Pulmonary artery endothelial cell (primary cell): Measurements from ENCODE around the gene SYAP1. TPM values are rescaled to one million over a fixed set of nuclear protein-coding genes. Genes with fewer than 3 reads are reported as not detected.
A peak's percentile ranks its signal among the peaks of the same experiment; 100 is the strongest.
"Not testable (repeated sequence)": the region's sequence is repeated elsewhere in the genome, so short reads cannot be mapped to it uniquely, and the experiment has no call there.

Experiments
- DNase-seq: peaks from one replicate; pipeline ENCODE4 v3.0.0-alpha.2; 2011; ENCODE audit warnings: low read depth, low spot score
- total RNA-seq: library from RNA; depleted of rRNA; stranded (reverse); fragments of >200 nt; gene quantifications from 2 replicates; pipeline ENCODE4 v1.2.3, GENCODE V29; 2014

SYAP1 gene, protein sequence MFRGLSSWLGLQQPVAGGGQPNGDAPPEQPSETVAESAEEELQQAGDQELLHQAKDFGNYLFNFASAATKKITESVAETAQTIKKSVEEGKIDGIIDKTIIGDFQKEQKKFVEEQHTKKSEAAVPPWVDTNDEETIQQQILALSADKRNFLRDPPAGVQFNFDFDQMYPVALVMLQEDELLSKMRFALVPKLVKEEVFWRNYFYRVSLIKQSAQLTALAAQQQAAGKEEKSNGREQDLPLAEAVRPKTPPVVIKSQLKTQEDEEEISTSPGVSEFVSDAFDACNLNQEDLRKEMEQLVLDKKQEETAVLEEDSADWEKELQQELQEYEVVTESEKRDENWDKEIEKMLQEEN
- 30.2 and 31.4 TPM in 2 replicates for total RNA-seq

DNA sequence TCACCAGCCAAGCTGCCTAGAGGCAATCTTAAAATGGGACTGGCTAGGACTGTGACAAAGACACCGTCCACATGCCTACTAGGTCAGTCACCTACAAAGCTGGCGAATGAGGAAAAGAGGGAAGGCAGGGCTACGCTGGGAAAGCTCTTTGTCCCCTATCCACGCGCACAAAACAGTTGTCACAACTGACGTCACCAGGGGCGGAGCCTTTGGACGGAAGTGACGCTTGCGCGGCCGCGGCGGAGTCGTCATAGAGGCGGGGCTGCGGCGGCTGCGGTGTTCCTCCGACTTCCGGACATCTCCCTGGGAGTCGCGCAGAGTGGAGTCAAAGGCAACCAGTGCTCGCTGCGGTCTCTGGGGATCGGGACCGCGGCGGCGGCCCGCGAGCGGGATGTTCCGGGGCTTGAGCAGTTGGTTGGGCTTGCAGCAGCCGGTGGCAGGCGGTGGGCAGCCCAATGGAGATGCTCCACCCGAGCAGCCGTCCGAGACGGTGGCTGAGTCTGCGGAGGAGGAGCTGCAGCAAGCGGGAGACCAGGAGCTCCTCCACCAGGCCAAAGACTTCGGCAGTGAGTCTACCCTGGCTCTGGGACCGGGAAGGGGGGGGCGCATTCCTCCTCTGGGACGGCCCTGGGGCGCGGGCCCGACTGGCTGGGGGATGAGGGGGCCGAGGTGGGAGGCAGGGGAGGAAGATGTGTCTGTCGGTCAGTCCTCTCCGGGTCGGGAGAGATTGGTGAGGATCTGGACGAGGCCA lies at the start of gene SYAP1:
Gene SYAP1, plus strand, starts transcription at position 279 of the 751 bp plus-strand sequence. Its CDS starts 113 bp downstream, at position 392.
- peak; percentile 89 for DNase-seq

DNA sequence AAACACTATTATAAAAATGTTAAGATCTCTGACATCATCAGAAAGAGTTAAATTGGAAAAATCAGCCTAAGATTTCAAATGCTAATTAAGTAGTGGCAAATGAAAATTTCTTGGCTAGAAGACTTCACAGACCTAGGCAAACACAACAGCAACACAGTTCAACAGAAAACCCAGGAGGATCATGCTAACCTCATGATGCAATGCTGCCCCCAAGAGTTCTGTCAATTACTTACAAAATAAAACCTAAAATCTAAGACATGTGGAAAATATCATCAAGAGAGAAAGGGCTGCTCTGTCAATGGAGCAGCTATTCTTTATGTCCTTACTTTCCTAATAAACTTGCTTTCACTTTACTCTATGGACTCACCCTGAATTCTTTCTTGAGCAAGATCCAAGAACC lies 48.4 kb upstream of the SYAP1 start:
- DNase-seq: peak; percentile 29

DNA sequence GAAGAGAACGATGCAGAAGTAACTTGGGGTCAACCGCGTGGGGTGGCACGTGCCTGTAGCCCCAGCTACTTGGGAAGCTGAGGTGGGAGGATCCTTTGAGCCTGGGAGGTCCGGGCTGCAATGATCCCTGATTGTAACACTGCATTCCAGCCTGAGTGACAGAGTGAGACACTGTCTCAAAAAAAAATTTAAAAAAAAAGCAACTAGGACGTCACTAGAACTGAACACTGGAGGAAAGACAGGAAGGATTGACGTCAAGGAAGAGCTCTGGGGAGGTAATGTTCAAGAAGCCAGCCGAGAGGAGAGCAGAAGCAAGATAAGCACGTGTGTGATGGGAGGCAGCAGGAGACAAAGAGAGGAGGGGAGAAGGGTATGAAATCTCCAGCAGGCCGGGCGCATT lies 40.7 kb upstream of the SYAP1 start:
- no peak for DNase-seq

DNA sequence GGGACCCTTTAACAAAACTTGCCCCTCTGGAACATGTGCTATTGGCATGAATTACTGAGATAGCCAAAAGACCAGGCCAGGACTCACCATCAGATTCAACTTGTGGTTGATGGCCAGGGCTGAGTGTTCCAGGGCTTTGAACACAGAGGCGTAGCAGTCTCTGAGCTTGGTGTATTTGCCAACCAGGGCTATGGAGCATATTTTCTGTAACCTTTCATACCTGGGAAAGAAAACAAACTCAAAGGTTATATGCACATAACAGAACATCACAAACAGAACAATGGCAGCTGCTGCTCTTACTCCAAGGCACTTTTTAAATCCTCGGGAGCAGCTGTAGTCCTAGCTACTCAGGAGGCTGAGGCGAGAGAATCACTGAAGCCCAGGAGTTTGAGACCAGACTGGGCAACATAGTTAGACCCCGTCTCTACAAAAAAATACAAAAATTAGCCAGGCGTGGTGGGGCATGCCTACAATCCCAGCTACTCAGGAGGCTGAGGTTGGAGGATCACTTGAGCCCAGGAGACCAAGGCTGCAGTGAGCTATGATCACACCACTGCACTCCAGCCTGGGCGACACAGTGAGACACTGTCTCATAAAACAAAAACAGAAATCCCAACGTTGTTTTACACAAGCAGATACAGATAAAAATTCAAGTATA lies 36.3 kb upstream of the SYAP1 start:
- DNase-seq: no peak

DNA sequence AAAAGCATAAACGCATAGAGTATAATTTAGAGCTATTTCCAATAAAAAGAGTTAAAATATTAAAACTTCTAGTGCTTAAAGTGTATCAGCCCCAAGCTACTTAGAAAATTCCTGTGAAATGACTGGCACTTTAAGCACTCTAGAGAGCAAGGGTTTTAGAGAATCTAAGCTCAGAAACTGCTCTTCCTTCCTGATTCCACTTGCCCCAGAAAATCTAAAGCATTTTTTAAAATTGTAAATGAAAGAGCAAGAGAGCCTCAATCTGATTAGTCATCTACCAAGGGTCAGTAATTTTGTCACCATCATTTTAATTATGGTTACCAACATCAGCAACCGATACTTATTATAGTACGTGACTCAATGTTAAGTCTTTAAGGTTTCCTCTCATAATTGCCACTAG lies 31.9 kb upstream of the SYAP1 start:
- DNase-seq: no peak

DNA sequence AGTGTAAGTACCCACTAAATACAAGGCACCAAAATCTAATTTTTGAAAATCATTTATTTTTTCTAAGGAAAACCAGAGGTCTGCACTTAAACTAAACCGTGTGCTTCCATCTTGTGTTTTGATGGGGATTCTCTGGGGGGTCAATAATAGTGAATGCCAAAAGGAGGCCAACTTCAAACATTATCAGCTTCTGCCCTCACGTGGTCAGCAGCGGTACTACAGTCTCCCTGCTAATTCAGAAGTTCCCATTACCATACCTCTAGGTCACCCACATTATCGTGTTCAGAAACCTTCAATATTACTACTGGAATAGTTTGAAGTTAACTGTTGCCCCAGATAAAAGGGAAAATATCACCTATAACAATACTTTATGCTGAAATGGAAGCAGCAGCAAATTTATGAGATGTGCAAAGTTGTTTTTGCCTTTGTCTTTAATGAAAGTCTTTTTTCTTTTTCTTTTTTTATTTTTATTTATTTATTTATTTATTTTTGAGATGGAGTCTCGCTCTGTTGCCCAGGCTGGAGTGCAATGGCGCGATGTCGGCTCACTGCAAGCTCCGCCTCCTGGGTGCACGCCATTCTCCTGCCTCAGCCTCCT lies 24.2 kb upstream of the SYAP1 start:
- DNase-seq: no peak

DNA sequence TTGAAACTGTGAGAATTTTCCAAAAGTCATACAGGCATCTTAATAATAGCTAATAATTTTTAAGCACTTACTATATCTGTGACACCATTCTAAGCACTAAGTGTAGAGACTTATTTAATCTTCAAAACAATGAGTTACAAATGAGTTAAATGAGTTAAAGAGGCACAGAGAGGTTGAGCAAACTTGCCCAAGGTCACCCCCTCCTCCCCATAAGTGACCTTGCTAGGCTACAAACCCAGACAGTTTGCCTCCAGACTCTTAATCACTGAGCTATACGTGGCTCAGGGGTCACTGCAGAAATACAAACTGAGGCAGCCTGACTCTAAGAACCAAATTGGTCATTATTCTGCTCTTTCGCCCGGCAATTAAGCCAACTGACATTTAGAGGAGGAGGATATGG lies 22.5 kb upstream of the SYAP1 start:
- DNase-seq: no peak

DNA sequence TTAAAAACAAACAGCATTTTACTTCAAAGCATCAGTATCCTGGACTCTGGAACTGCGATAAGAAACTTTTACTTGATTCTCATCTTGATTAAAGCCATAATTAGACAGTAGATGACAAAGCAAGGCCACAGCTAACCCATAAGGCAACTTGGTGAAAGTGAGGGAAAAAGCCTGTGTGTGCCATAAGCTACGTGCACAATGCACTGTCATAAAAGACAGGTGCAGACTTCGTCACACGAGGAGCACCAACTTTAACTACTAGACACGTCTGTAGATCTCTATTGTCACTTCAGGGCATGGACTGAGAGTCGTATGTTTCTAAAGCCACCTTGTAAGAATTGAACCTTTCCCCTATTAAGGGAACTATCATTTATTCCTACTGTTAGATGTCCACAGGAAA lies 20.0 kb upstream of the SYAP1 start:
- no peak for DNase-seq

DNA sequence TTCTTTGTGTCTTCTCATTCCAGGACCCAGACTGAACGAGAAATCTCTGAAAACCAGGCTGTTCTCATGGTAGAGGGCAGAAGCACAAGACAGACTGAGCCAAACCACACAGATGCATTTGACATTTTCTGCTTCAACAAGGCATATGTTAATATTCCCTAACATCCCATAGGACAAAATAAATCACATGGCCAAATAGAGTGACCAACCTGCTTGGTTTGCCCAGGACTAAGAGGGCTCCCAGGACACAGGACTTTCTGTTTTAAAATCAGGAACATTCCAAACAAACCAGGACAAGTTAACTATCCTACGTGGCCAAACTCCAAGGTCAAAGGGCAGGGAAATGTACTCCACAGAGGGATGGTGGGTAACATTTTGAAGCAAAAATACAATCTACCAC lies 18.7 kb upstream of the SYAP1 start:
- no peak for DNase-seq

DNA sequence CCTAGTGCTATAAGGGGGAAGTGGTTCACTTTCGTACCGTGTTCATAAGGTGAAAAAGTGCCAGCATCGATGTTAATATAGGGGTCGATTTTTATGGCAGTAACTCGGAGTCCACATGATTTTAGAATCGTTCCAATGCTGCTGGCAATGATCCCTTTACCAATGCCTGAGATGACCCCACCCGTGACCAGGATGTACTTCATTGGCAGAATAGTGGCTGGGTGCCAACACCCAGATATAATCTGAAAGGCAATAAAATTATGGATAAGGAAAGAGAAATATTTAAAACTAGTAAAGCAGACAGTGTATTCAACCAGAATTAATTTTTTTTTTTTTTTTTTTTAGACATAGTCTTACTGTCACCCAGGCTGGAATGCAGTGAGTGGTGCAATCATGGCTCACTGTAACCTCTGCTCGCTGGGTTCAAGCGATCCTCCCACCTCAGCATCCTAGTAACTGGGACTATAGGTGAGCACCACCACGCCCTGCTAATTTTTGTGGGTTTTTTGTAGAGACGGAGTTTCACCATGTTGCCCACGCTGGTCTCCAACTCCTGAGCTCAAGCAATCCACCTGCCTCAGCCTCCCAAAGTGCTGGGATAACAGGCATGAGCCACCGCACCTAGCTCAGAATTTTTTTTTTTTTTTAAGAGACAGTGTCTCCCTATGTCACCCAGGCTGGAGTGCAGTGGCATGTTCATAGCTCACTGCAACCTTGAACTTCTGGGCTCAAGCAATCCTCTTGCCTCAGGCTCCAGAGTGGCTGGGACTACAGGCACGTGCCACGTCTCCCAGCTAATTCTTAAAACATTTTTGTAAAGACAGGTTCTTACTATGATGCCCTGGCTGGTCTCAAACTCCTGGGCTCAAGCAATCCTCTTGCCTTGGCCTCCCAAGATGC lies 16.5 kb upstream of the SYAP1 start:
- DNase-seq: no peak

DNA sequence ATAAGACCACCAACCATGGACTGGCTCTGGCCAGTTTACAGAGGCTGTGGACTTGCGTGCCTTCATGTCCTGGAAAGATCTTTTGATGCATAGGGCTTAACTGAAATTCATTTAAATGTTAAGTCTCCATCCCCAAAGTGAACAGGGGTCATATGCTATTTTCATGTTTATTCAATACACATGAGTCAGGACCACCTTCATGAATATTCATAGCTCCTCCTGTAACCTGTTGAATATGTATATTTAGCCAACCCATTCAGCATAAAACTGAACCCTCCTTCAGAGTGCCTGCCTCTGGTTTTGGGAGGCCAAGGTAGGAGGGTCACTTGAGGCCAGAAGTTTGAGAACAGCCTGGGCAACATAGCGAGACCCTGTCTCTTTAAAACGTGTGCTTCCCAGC lies 14.0 kb upstream of the SYAP1 start:
- no peak for DNase-seq

DNA sequence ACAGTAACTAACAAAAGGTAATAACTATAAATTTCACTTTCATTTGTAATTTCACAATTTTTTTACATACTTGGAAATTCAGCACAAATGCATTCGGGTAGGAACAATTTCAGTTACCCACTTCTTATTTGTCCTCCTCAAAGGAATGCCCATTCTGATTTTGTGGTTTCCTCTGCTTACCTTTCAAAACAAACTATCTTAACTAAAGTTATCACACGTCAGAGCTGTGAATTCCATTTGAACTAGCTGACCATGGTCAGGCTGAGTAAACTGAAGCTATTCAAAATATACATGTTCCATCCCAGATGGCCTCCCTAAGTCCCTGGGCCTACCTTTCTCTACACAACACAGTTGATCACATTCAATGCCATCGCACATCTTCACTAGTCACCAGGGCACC lies 11.4 kb upstream of the SYAP1 start:
- DNase-seq: no peak

DNA sequence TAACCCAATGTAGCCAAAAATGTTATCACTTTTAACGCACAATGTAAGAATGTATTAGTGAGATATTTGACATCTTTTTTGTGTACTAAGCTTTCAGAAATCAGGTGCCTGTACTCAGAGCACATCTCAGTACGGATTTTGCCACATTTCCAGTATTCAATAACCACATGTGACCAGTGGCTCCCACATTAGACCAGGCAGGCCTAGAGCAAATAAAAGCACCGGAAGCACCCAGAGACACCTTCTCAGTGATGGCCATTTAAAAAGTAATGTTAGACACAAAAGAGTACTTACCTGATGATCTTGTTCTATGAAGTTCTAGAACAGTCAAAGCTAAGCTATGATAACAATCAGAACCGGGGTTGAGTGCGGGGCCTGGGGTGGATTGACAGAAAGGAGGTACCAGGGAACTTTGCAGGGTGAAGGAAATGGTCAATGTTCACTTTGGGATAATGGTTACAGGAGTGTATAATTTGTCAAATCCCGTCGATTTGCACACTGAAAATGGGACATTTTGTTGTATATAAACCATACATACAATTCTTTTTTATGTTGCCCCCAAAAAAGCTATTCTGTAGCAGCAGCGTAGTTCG lies 8.1 kb upstream of the SYAP1 start:
- no peak for DNase-seq

DNA sequence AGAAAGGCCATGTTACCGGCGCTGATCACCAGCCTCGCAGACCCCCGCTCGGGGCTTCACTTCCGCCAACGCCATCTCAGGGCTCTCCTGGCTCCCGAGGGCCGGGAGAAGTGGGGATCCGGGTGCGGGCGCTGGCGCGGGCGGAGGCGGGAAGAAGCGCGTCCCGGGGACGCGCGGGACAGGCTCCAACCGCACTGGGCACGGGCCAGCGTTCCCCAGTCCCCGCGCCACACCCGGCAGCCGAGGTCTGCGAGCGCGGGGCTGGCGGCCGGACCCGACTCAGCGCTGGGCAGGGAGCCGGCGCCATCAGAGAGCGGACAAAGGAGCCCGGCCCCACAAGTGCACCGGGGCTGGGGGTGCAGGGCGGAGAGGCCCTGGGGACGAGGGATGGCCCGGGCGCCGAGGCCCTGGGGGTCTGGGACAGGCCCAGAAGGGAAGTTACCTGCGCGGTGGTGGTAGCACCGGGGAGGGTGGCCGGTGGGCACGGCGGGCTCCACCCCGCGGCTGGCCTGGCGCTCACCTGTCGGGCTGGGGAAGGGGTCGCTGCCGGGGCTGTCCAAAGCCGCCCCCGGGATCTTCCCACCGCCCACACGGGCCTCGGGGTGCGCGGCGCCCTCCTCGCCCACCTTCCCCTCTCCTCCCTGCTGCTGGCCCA lies 7.4 kb upstream of the SYAP1 start:
- no peak for DNase-seq

DNA sequence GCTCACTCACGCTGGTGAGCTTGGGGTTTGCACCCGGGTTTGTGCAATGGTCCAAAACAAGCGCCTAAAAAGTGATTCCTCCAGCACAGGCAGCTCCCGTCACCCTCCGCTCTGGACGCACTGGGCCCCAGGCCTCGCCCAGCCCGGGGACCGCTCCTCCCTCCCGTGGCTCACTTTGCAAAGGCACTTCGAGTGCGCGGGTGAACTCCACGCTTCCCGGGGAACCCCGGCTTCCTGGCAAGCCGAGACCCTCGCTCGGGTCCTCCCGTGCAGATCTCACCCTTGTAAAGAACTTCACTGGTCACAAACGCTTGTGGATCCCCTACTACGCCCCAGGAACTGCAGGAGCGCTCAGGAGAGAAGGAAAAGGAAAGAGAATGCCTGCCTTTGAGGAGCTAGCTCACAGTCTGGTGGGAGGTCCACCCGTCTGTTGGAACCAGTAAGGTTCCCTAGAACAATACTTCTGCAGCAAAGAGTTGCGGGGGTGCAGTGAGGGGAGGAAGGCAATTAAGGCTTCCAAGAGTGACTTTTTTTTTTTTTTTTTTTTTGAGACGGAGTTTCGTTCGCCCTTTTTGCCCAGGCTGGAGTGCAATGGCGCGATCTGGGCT lies 6.8 kb upstream of the SYAP1 start, which contains the start of gene CTPS2:
Gene CTPS2, minus strand, starts transcription at position 122 of the 608 bp plus-strand sequence. CDS start 9,767 bp downstream, outside the sequence.
- no peak for DNase-seq

DNA sequence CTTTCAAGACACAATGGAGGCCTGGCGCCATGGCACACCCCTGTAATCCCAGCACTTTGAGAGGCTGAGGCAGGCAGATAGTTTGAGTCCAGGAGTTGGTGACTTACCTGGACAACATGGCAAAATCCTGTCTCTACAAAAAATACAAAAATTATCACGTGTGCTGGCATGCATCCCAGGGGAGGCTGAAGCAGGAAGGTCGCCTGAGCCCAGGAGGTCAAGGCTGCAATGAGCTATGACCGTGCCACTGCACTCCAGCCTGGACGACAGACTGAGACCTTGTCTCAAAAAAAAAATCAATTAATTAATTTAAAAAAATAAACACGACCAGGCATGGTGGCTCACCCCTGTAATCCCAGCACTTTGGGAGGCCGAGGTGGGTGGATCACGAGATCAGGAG lies 4.9 kb upstream of the SYAP1 start:
- no peak for DNase-seq

DNA sequence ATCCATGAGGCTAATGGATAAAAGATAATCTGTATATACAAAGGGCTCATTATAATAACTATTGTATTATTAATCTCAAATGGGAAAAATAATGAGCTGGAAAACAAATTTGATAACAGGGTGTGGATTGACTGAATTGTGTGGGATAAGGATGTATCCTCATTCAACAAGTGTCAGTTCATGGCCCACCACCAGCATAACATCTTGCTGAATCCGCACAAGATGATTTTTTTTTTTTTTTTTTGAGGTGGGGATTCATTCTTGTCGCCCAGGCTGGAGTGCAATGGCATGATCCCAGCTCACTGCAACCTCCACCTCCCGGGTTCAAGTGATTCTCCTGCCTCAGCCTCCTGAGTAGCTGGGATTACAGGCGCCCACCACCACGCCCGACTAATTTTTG lies 3.8 kb upstream of the SYAP1 start:
- DNase-seq: not testable (repeated sequence)

DNA sequence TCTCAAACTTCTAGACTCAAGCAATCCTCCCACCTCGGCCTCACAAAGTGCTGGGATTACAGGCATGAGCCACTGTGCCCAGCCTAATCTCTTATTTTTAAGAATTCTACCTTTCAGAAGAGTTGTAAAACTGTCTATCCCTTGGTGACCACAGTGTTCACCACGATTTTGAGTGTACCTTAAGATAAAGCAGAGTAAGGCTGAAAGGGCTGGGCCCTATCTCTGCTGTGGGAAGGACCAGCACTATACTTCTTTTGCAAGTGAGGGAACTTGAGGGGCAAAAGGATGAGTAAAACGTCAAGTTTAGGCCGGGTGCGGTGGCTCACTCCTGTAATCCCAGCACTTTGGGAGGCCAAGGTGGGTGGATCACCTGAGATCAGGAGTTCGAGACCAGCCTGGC lies 3.0 kb upstream of the SYAP1 start:
- DNase-seq: not testable (repeated sequence)

DNA sequence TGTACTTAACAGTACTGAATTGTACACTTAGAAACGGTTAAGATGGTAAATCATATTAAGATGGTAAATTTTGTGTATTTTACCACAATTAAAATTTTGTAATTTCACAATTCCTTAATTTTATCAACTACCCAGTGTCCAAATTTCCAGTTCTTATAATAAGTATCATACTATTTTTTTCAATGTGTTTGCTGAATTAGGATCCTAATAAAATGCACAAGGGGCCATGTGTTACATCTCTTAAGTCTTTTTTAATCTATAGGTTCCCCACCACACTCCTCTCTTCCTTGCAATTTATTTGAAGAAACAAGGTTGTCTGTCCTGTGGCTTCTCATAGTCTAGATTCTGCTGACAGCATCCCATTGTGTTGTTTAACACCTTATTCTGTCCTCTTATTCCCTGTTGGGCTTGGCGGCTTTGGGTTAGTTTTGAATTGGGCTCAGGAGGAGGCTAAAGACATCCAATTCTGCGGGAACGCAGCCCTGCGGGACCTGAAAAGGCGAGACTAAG lies 533 bp upstream of the SYAP1 start:
- no peak for DNase-seq
